AG08395 (cell line): Measurements from ENCODE around the gene FAM8A1.

Experiments
- DNase-seq: peaks from one replicate; pipeline ENCODE4 v3.0.0; 2012; ENCODE audit warnings: mixed read lengths, low spot score

Gene FAM8A1

DNA sequence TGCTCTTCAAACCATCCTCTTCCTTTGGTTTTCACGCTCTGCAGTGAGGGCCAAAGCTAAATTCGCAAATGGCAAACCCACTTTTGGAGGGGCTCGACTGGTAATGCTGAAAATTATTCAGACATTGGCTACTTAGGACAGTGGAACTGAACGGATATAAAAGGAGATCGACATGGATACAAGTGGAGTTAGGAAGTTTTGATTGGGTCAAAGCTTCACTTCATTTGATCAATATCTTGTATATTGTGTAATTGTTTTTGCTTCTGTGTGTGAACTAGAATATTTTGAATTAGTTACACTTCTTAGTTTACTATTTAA lies 1.2 kb downstream of the FAM8A1 start:
- DNase-seq: no peak

- no peak for DNase-seq
Measured at GRCh38 chr6:17602888-17603287, 2.8 kb downstream of the FAM8A1 start.

DNA sequence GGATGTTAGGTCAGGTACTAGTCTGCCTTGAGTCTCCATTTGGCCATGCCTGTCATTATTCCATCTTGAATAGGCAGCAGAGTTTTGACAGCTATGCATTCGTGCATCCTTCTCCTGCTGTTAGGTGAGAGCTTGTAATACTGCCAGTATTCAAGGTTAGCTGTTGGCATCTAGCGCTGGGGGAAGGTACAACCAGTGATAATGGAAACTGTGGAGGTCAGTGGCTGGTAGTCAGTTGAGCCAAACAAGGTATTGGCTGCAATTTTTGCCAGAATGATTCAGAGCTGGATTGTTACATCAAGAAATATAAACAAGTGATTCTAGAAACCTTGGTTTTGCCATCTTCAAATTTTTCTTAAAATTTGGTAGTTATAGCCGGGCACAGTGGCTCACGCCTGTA lies 6.5 kb downstream of the FAM8A1 start:
- DNase-seq: no peak

DNA sequence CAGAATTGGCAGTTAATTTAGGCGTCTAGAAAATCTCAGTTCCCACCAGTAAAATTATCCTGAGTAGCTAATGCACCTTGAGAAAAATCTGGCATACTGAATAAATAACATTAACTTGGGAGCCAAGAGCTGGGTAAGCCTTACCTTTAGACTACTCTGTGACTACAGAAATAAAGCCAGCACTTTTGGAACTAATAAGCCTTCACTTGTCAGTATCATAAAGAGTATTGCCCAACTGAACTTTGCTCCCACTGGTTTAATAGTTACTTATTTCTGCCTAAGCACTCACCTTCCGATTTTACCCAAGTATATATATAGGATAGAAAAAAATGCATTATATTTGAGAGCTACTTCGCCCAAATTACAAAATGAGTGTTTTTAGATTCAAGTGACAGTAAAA lies 10.7 kb downstream of the FAM8A1 start:
- no peak for DNase-seq

DNA sequence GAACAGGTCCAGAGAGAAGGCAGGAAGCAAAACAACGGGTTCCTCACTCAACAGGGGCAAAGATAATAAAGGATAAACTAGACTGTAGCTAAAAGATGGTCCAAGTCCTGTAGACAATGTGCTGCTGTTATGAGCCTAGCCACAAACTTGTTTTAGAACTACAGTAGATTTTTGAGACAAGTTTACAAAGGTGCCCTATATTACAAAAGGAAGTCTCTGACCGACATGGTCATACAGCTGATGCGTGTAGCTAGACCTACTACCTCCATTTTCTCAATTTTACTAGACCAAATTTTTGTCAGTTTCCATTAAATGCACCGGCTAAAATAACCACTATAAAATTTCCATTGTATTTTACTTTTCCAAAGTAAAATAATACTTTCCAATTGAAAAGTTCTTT lies 11.9 kb downstream of the FAM8A1 start:
- no peak for DNase-seq

DNA sequence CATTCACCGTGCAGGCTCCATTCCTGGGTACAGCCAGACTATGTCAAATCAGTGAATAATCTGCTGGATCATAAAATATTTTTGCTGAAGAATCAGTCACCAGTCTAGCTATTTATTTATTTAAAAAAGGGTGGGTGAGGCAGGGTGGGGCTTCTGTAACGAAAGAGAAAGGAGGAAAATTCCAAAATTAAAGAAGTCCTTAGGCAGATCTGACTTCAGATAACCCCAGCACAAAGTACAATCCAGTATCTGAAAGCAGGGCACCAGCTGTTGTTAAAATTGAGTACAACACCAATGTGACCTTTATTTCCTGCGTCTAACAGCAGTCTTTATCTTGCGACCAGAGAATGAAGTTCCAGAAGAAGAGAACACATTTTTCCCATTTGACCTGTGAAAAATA lies 15.7 kb downstream of the FAM8A1 start:
- no peak for DNase-seq

DNA sequence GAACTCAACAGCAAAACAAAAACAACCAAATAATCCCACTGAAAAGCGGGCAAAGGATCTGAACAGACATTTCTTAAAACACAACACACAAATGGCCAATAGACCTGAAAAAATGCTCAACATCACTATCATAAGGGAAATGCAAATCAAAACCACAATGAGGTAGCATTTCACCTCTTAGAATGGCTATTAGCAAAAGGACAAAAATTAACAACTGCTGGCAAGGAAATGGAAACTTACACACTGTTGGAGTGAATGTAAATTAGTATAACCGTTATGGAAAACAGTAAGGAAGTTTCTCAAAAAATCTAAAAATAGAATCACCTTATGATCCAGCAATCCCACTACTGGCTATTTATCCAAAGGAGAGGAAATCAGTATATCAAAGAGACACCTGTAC lies 20.9 kb downstream of the FAM8A1 start:
- no peak for DNase-seq

GRCh38 chr6:17622144-17622543 lies 22.0 kb downstream of the FAM8A1 start:
- DNase-seq: no peak

DNA sequence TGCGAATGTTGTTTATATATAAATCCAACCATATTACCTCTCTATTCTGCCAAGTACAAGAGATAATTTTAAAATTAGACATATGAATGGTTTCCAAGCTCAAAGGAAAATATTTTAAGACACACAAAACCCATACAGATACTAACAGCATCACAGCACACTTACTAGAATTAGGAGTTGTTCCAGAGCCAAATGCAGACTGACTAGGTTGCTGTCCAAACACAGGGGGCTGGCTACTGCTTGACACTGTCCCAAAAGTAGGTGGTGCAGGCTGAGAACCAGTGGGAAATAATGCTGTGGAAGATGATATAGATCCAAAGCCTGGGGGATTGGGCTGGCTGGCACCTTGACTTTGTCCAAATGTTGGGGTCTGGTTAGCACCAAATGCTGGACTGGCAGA lies 24.3 kb downstream of the FAM8A1 start:
- no peak for DNase-seq

DNA sequence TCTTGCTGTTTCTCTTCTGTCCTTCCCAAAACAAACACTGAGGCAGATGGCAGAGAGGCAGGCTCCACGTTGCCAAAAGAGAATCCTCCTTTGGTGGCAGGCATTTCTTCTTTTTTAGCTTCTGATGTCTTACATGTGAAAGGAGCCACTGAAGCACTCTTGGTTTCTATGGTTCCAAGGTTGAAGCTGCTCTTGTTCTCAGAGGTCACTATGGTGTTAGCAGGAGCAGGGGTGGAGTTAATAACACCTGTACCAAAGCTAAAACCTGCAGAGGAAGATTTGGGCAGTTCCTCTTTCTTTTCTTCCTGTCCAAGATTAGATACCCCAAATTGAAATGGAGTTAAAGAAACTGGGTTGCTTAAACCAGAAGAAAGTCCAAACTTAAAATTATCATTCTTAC lies 28.8 kb downstream of the FAM8A1 start:
- DNase-seq: no peak

DNA sequence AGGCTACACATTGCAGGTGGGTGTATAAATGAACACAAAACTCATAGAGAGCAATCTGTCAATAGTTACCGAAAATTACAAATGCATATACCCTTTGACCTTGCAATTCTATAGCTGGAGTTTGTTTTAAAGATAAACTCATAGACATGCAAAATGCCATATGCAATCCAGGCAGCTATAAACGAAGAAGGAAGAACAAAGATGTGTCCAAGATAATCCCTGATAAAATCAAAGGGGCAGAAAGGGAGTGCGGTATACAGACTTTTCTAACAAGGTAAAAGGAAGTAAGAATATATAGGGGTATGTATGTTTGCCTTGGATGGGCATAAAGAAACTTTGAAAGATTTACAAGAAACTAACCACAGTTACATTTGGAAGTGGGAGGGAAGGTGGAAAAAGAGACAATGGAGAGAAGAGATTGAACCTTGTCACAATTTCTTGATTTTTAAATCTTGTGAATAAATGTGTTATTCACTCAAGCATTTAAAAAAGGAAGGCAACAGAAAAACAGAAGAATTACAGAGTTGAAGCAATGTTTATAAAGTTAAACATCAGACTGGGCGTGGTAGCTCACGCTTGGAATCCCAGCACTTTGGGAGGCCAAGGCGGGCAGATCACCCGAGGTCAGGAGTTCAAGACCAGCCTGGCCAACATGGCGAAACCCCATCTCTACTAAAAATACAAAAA lies 29.9 kb downstream of the FAM8A1 start:
- no peak for DNase-seq

DNA sequence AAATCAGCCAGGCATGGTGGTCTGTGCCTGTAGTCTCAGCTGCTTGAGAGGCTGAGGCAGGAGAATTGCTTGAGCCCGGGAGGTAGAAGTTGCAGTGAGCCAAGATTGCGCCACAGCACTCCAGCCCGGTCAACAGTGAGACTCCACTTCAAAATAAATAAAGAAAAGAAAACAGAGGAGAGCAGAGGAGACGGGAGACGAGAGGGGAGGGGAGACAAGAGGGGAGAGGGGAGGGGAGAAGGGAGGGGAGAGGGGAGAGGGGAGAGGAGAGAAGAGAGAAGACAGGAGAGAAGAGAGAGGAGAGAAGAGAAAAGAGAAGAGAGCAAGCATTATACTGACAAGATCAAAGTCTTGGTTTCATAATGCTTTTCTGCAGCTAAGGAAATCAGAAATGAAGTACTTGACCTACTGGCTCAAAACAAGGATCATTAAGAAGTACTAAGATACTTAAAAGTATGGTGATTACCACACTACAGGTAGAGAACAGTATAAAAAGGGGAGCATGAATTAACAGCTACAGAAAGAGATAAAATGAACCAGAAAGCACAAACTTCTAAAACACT lies 30.5 kb downstream of the FAM8A1 start:
- DNase-seq: no peak

- DNase-seq: no peak
Measured at GRCh38 chr6:17632934-17633333, 32.8 kb downstream of the FAM8A1 start.

- DNase-seq: no peak
Measured at GRCh38 chr6:17633465-17634188, 33.5 kb downstream of the FAM8A1 start.

DNA sequence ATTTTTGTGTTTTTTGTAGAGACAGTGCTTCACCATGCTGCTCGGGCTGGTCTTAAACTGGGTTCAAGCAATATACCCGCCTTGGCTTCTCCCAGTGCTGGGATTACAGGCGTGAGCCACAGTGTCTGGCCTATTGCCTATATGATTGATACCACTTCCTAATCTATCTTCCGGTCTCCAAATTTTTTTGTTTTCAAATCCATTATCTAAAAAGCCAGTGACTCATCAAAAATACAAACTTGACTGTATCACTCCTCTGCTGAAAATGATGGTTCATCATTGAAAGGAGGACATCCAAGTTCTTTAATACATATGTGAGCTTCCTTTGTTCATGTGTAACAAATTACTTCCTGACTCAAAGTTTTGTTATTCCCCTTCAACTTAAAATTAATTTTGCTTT lies 35.5 kb downstream of the FAM8A1 start:
- DNase-seq: no peak

GRCh38 chr6:17638212-17638715 lies 38.2 kb downstream of the FAM8A1 start:
- DNase-seq: no peak

GRCh38 chr6:17640477-17640917 lies 40.4 kb downstream of the FAM8A1 start:
- no peak for DNase-seq

DNA sequence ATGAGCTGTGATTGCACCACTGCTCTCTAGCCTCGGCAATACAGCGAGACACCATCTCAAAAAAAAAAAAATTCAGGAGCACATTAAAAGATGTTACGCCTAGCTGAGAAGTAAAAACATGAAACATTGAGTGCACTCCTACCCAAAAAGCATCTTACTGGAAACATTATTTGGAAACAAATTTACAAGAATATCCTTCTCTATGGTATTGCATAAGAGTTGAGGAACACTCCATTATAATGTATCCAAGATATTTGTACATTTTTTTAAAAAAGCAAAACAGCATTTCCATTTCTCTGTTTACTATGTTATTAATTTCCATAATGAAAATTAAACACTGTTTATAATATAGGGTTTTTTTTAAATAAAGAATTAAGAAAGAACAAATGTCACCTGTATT lies 48.6 kb downstream of the FAM8A1 start:
- no peak for DNase-seq

DNA sequence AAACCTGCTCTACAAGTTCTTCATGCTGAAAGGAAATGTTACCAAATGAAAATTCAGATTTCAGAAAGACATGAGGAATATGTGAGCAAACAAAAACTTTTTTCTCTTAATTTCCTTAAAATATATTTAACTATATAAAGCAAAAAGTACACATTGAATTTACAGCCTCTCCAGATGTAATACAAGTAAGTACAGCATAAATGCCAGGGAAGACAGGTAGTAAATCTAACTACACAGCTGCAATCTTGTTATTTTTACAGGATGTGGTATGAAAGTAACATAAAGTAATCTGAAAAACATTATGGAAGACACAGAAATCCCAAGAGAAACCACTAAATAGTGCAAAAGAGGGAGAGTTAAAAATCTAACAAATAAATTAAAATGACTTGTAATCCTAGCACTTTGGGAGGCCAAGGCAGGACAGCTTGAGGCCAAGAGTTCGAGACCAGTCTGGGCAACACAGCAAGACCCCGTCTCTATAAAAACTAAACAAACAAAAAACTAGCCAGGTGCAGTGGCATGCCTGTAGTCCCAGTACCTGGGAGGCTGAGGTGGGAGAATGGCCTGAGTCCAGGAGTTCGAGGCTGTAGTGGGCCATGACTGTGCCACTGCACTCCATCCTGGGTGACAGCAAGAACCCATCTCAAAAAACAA lies 50.7 kb downstream of the FAM8A1 start:
- no peak for DNase-seq

- no peak for DNase-seq
Measured at GRCh38 chr6:17653198-17653882, 53.2 kb downstream of the FAM8A1 start.

DNA sequence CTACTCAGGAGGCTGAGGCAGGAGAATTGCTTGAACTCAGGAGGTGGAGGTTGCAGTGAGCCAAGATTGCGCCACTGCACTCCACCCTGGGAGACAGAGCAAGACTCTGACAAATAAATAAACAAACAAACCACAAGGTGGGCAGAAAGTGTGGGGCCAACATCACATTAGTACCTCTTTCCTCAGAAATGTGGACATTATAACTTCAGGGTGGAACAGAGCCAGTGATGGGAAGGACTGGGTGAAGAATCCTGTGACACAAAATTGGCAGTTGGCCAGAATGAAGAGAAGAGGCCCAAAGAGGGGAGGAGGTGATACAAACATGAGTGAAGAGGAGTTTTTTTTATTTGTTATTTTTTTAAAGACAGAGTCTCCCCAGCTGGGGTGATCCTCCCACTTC lies 56.0 kb downstream of the FAM8A1 start:
- peak; percentile 11 for DNase-seq

DNA sequence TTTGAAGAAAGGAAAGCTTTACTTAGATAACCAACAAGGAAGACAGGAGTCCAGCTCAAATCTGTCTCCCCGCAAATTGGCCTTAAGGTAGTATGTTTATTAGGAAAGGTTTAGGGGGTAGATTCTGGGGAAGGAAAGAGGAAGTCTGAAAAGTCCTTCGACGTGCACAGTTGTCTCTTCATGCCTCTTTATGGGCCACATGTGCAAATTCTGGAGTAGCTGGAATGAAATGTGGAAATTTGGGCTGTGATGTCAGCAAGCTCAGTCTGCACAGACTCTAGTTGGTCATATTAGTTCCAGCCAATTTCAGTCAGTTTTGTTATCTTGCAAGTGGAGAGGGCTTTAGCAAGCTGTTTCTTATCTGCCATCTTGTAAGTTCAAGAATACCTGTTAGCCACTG lies 56.5 kb downstream of the FAM8A1 start:
- no peak for DNase-seq
